ENCODE data around the gene SLC25A4. TPM values are rescaled to one million over a fixed set of nuclear protein-coding genes. Genes with fewer than 3 reads are reported as not detected.
"Not testable (repeated sequence)": the region's sequence is repeated elsewhere in the genome, so short reads cannot be mapped to it uniquely, and the experiment has no call there.

Gene SLC25A4
- total and polyA plus RNA-seq, 2 of the 4 experiments (the other 2 are of a cell fraction), result 16.0 to 21.6 TPM

DNA sequence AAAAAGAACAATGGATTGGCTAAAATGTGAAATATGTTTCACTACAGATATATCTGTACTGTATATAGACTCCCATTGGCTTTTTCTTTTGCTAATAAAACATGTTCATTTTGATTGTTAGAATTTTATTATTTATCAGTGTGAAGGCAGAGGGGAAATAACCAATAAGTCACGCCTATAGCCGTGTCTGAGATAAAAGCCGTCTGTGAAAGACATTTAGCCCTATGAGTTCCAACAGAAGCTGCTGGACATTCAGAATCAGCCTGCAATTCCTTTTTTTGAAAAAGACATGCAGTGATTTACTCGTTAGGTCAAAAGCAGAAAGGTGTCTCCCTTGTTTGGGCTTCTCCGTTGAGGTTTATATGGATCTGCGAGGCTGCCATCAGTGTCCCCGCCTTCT, 24.2 kb upstream of the SLC25A4 start:
- H2AFZ ChIP-seq (replicated peaks; ENCODE audit: low read length, poor library complexity), result no peak overlapping the region
- dilution Hi-C loops (cut with HindIII; ENCODE audit: low sequenced_read_pairs, unreplicated experiment), result no loop called here

DNA sequence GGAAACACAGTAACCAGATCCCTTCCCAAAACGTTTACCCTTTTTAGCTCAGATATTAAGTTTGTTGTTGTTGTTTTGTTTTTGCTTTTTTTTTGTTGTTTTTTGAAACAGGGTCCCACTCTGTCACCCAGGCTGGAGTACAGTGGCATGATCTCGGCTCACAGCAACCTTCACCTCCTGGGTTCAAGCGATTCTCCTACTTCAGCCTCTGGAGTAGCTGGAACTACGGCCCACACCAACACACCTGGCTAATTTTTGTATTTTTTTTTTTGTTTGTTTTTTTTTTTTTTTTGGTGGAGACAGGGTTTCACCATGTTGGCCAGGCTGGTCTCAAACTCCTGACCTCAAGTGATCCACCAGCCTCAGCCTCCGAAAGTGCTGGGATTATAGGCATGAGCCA, 23.6 kb upstream of the SLC25A4 start:
- H4K5ac ChIP-seq (ENCODE audit: low read depth, low read length); dilution Hi-C loops (cut with HindIII; ENCODE audit: low sequenced_read_pairs, unreplicated experiment); H2BK120ac ChIP-seq (ENCODE audit: low read depth, low read length); H2BK20ac ChIP-seq (ENCODE audit: low read depth, low read length); POLR2A ChIA-PET (ENCODE audit: unreplicated experiment); H3K56ac ChIP-seq (ENCODE audit: extremely low read depth, insufficient read depth, low read length); H2AK5ac ChIP-seq (ENCODE audit: low read depth, low read length); H3K4me3 ChIP-seq (ENCODE audit: insufficient read depth, low read depth, low read length); H3K18ac ChIP-seq (ENCODE audit: low read depth, low read length); H3K23ac ChIP-seq (ENCODE audit: low read depth, low read length); DNase-seq; H2AK9ac ChIP-seq (replicated peaks; ENCODE audit: low read depth, low read length, poor library complexity); H3K4me1 ChIP-seq (ENCODE audit: control insufficient read depth, insufficient read depth, low read length); H2AFZ ChIP-seq (replicated peaks; ENCODE audit: low read length, poor library complexity); H3K79me1 ChIP-seq (ENCODE audit: low read depth in 1 of 2, low read length in 2 of 2); ATAC-seq (ENCODE audit: low read depth); H4K91ac ChIP-seq (ENCODE audit: insufficient read depth, low read depth, low read length); H4K20me1 ChIP-seq (ENCODE audit: insufficient read depth, low read length); H3K27me3 ChIP-seq (ENCODE audit: control insufficient read depth, insufficient read depth, low read length); H3K9me1 ChIP-seq (ENCODE audit: insufficient read depth, low read length); H3K14ac ChIP-seq (replicated peaks; ENCODE audit: low read depth, low read length); H4K8ac ChIP-seq (ENCODE audit: low read depth in 2 of 2, low read length in 2 of 2); H3K36me3 ChIP-seq (ENCODE audit: control insufficient read depth, insufficient read depth, low read length); H3K9me3 ChIP-seq (ENCODE audit: control insufficient read depth, insufficient read depth, low read length); H3K27ac ChIP-seq (ENCODE audit: insufficient read depth, low read length); H3K4me2 ChIP-seq (ENCODE audit: low read depth, low read length); intact Hi-C loops (cut with micrococcal nuclease); H2BK15ac ChIP-seq (ENCODE audit: low read depth, low read length); BruUV-seq (replicated peaks); H3K4ac ChIP-seq (ENCODE audit: low read depth, low read length); H2BK5ac ChIP-seq (ENCODE audit: low read depth, low read length, poor library complexity, severe bottlenecking); H3K9ac ChIP-seq (ENCODE audit: low read depth, low read length); in situ Hi-C loops (cut with MboI; ENCODE audit: low sequenced_read_pairs): not testable (repeated sequence)
- CTCF ChIA-PET, result interaction anchor here (0.6 to 0.7 kb wide), 3 partner anchors 15 to 902 kb away, joined by 3 to 5 read pairs (median 3); no protein-coding TSS in a partner anchor
- no CpG with 5 or more reads among the region's 5 CpGs for WGBS, 2 experiments (ENCODE audit: extremely low coverage in 2 of 2, insufficient read length in 1 of 2)

More for the DNA sequence above, 24.2 kb upstream of the SLC25A4 start:
- CTCF ChIA-PET, result no interaction called here
- no peak overlapping the region for H3K4me3 ChIP-seq (ENCODE audit: insufficient read depth, low read depth, low read length)
- no peak overlapping the region for H3K56ac ChIP-seq (ENCODE audit: extremely low read depth, insufficient read depth, low read length)
- POLR2A ChIA-PET (ENCODE audit: unreplicated experiment), result no interaction called here
- H3K79me1 ChIP-seq (ENCODE audit: low read depth in 1 of 2, low read length in 2 of 2), result no peaks in the 10 kb centered on the region
- H2BK120ac ChIP-seq (ENCODE audit: low read depth, low read length), result no peak overlapping the region
- DNase-seq, result no peak
- H3K4ac ChIP-seq (ENCODE audit: low read depth, low read length), result no peak overlapping the region
- H2AK9ac ChIP-seq (replicated peaks; ENCODE audit: low read depth, low read length, poor library complexity), result no peak overlapping the region
- BruUV-seq (replicated peaks), result no TSS peak
- H4K20me1 ChIP-seq (ENCODE audit: insufficient read depth, low read length), result no peaks in the 10 kb centered on the region
- H3K9me3 ChIP-seq (ENCODE audit: control insufficient read depth, insufficient read depth, low read length), result no peaks in the 10 kb centered on the region
- no peaks in the 10 kb centered on the region for H3K9me1 ChIP-seq (ENCODE audit: insufficient read depth, low read length)
- no peak overlapping the region for H3K14ac ChIP-seq (replicated peaks; ENCODE audit: low read depth, low read length)
- no peak overlapping the region for H2BK5ac ChIP-seq (ENCODE audit: low read depth, low read length, poor library complexity, severe bottlenecking)
- no peak overlapping the region for H4K8ac ChIP-seq (ENCODE audit: low read depth in 2 of 2, low read length in 2 of 2)
- H3K4me2 ChIP-seq (ENCODE audit: low read depth, low read length), result no peak overlapping the region
- H3K4me1 ChIP-seq (ENCODE audit: control insufficient read depth, insufficient read depth, low read length), result no peaks in the 10 kb centered on the region
- TF ChIP-seq CHD1 (IDR thresholded peaks at IDR 0.05; ENCODE audit: low read depth, low read length) (no peak), CEBPB (IDR thresholded peaks at IDR 0.05; ENCODE audit: low read depth, low read length) (no peak), MAZ (IDR thresholded peaks at IDR 0.05; ENCODE audit: borderline replicate concordance, low read depth, low read length) (no peak), RCOR1 (IDR thresholded peaks at IDR 0.05; ENCODE audit: insufficient replicate concordance, low read length) (no peak), RFX5 (IDR thresholded peaks at IDR 0.05; ENCODE audit: low read depth, low read length) (no peak), FOS (IDR thresholded peaks at IDR 0.05; ENCODE audit: low read depth, low read length) (no peak), CTCF (conservative IDR thresholded peaks at IDR 0.05; ENCODE audit: low read depth, low read length) (no peak)
- H4K91ac ChIP-seq (ENCODE audit: insufficient read depth, low read depth, low read length), result no peak overlapping the region
- no peak overlapping the region for H2BK20ac ChIP-seq (ENCODE audit: low read depth, low read length)
- no peak overlapping the region for H3K27ac ChIP-seq (ENCODE audit: insufficient read depth, low read length)
- no peak overlapping the region for H3K23ac ChIP-seq (ENCODE audit: low read depth, low read length)
- H2BK15ac ChIP-seq (ENCODE audit: low read depth, low read length), result no peak overlapping the region
- no peak for ATAC-seq (ENCODE audit: low read depth)
- H2AK5ac ChIP-seq (ENCODE audit: low read depth, low read length), result no peak overlapping the region
- no peaks in the 10 kb centered on the region for H3K27me3 ChIP-seq (ENCODE audit: control insufficient read depth, insufficient read depth, low read length)
- intact Hi-C loops (cut with micrococcal nuclease) (no loop called here), in situ Hi-C loops (cut with MboI; ENCODE audit: low sequenced_read_pairs) (no loop called here)
- H3K18ac ChIP-seq (ENCODE audit: low read depth, low read length), result no peak overlapping the region
- H4K5ac ChIP-seq (ENCODE audit: low read depth, low read length), result no peak overlapping the region
- H3K9ac ChIP-seq (ENCODE audit: low read depth, low read length), result no peak overlapping the region
- WGBS, 2 experiments (ENCODE audit: extremely low coverage in 2 of 2, insufficient read length in 1 of 2), result 83% methylated on average over 4 of the region's 7 CpGs; no CpG with 5 or more reads in 1 of the 2 experiments
- H3K36me3 ChIP-seq (ENCODE audit: control insufficient read depth, insufficient read depth, low read length), result no peaks in the 10 kb centered on the region

Measured in IMR-90 (cell line).